Measurements from ENCODE around the gene NOP58.
"Not testable (repeated sequence)": the region's sequence is repeated elsewhere in the genome, so short reads cannot be mapped to it uniquely, and the experiment has no call there.

The NOP58 gene

GRCh38 chr2:202276078-202276720, 10.6 kb downstream of the NOP58 start:
- H3K4me1 ChIP-seq (ENCODE audit: insufficient read depth, low read length); H3K9me3 ChIP-seq (ENCODE audit: insufficient read depth, low read depth, low read length); H3K4me3 ChIP-seq (ENCODE audit: low read length); H3K27ac ChIP-seq (ENCODE audit: low read length); H3K27me3 ChIP-seq (ENCODE audit: insufficient read depth, low read length); H3K9ac ChIP-seq (ENCODE audit: low read depth, low read length): not testable (repeated sequence)
- peaks cover 64% of the 10 kb centered on the region for H3K36me3 ChIP-seq (ENCODE audit: insufficient read depth, low read depth, low read length)

GRCh38 chr2:202278036-202278760, 12.6 kb downstream of the NOP58 start:
- no peaks in the 10 kb centered on the region for H3K9me3 ChIP-seq (ENCODE audit: insufficient read depth, low read depth, low read length)
- no peaks in the 10 kb centered on the region for H3K27me3 ChIP-seq (ENCODE audit: insufficient read depth, low read length)
- H3K27ac ChIP-seq (ENCODE audit: low read length) = no peak overlapping the region
- H3K4me1 ChIP-seq (ENCODE audit: insufficient read depth, low read length) = no peaks in the 10 kb centered on the region
- H3K9ac ChIP-seq (ENCODE audit: low read depth, low read length) = no peak overlapping the region
- no peak overlapping the region for H3K4me3 ChIP-seq (ENCODE audit: low read length)
- peaks cover 84% of the 10 kb centered on the region for H3K36me3 ChIP-seq (ENCODE audit: insufficient read depth, low read depth, low read length)

- Histone ChIP-seq H3K9ac (ENCODE audit: low read depth, low read length) (no peak overlapping the region), H3K27ac (ENCODE audit: low read length) (no peak overlapping the region), H3K36me3 (ENCODE audit: insufficient read depth, low read depth, low read length) (peaks cover 92% of the 10 kb centered on the region)
Measured at GRCh38 chr2:202278944-202279343, 13.4 kb downstream of the NOP58 start.

GRCh38 chr2:202286595-202286994, 21.0 kb downstream of the NOP58 start:
- Histone ChIP-seq H3K36me3 (ENCODE audit: insufficient read depth, low read depth, low read length) (peaks cover 100% of the 10 kb centered on the region), H3K27me3 (ENCODE audit: insufficient read depth, low read length) (no peaks in the 10 kb centered on the region), H3K9me3 (ENCODE audit: insufficient read depth, low read depth, low read length) (no peaks in the 10 kb centered on the region), H3K4me1 (ENCODE audit: insufficient read depth, low read length) (no peaks in the 10 kb centered on the region), H3K27ac (ENCODE audit: low read length) (no peak overlapping the region), H3K4me3 (ENCODE audit: low read length) (no peak overlapping the region), H3K9ac (ENCODE audit: low read depth, low read length) (no peak overlapping the region)

More at GRCh38 chr2:202278944-202279343, 13.4 kb downstream of the NOP58 start:
- Histone ChIP-seq H3K4me1 (ENCODE audit: insufficient read depth, low read length) (no peaks in the 10 kb centered on the region), H3K4me3 (ENCODE audit: low read length) (no peak overlapping the region), H3K27me3 (ENCODE audit: insufficient read depth, low read length) (no peaks in the 10 kb centered on the region), H3K9me3 (ENCODE audit: insufficient read depth, low read depth, low read length) (no peaks in the 10 kb centered on the region)

GRCh38 chr2:202289394-202290204, 24.0 kb downstream of the NOP58 start:
- Histone ChIP-seq H3K9me3 (ENCODE audit: insufficient read depth, low read depth, low read length) (no peaks in the 10 kb centered on the region), H3K4me3 (ENCODE audit: low read length) (no peak overlapping the region), H3K27ac (ENCODE audit: low read length) (no peak overlapping the region), H3K36me3 (ENCODE audit: insufficient read depth, low read depth, low read length) (peaks cover 100% of the 10 kb centered on the region), H3K9ac (ENCODE audit: low read depth, low read length) (no peak overlapping the region), H3K27me3 (ENCODE audit: insufficient read depth, low read length) (no peaks in the 10 kb centered on the region), H3K4me1 (ENCODE audit: insufficient read depth, low read length) (no peaks in the 10 kb centered on the region)

GRCh38 chr2:202290316-202290715, 24.8 kb downstream of the NOP58 start:
- Histone ChIP-seq H3K9ac (ENCODE audit: low read depth, low read length) (no peak overlapping the region), H3K4me3 (ENCODE audit: low read length) (no peak overlapping the region), H3K27me3 (ENCODE audit: insufficient read depth, low read length) (no peaks in the 10 kb centered on the region), H3K36me3 (ENCODE audit: insufficient read depth, low read depth, low read length) (peaks cover 100% of the 10 kb centered on the region), H3K4me1 (ENCODE audit: insufficient read depth, low read length) (no peaks in the 10 kb centered on the region), H3K9me3 (ENCODE audit: insufficient read depth, low read depth, low read length) (no peaks in the 10 kb centered on the region), H3K27ac (ENCODE audit: low read length) (no peak overlapping the region)

GRCh38 chr2:202290970-202291369, 25.4 kb downstream of the NOP58 start:
- Histone ChIP-seq H3K27me3 (ENCODE audit: insufficient read depth, low read length) (no peaks in the 10 kb centered on the region), H3K4me1 (ENCODE audit: insufficient read depth, low read length) (no peaks in the 10 kb centered on the region), H3K9ac (ENCODE audit: low read depth, low read length) (no peak overlapping the region), H3K27ac (ENCODE audit: low read length) (no peak overlapping the region), H3K9me3 (ENCODE audit: insufficient read depth, low read depth, low read length) (no peaks in the 10 kb centered on the region), H3K4me3 (ENCODE audit: low read length) (no peak overlapping the region), H3K36me3 (ENCODE audit: insufficient read depth, low read depth, low read length) (peaks cover 100% of the 10 kb centered on the region)

GRCh38 chr2:202299712-202300111, 34.1 kb downstream of the NOP58 start:
- H3K36me3 ChIP-seq (ENCODE audit: insufficient read depth, low read depth, low read length) = peaks cover 98% of the 10 kb centered on the region
- no peaks in the 10 kb centered on the region for H3K27me3 ChIP-seq (ENCODE audit: insufficient read depth, low read length)

GRCh38 chr2:202306034-202306433, 40.5 kb downstream of the NOP58 start:
- H3K4me3 ChIP-seq (ENCODE audit: low read length) = no peak overlapping the region
- H3K4me1 ChIP-seq (ENCODE audit: insufficient read depth, low read length) = no peaks in the 10 kb centered on the region
- H3K27me3 ChIP-seq (ENCODE audit: insufficient read depth, low read length) = no peaks in the 10 kb centered on the region
- no peaks in the 10 kb centered on the region for H3K9me3 ChIP-seq (ENCODE audit: insufficient read depth, low read depth, low read length)
- H3K9ac ChIP-seq (ENCODE audit: low read depth, low read length) = no peak overlapping the region
- no peak overlapping the region for H3K27ac ChIP-seq (ENCODE audit: low read length)
- H3K36me3 ChIP-seq (ENCODE audit: insufficient read depth, low read depth, low read length) = peaks cover 70% of the 10 kb centered on the region

More at GRCh38 chr2:202299712-202300111, 34.1 kb downstream of the NOP58 start:
- H3K27ac ChIP-seq (ENCODE audit: low read length) = no peak overlapping the region
- H3K4me1 ChIP-seq (ENCODE audit: insufficient read depth, low read length) = no peaks in the 10 kb centered on the region
- H3K9ac ChIP-seq (ENCODE audit: low read depth, low read length) = no peak overlapping the region
- H3K4me3 ChIP-seq (ENCODE audit: low read length) = no peak overlapping the region
- no peaks in the 10 kb centered on the region for H3K9me3 ChIP-seq (ENCODE audit: insufficient read depth, low read depth, low read length)

GRCh38 chr2:202307690-202308089, 42.1 kb downstream of the NOP58 start:
- no peaks in the 10 kb centered on the region for H3K9me3 ChIP-seq (ENCODE audit: insufficient read depth, low read depth, low read length)
- H3K36me3 ChIP-seq (ENCODE audit: insufficient read depth, low read depth, low read length) = peaks cover 54% of the 10 kb centered on the region

GRCh38 chr2:202311823-202312388, 46.3 kb downstream of the NOP58 start:
- Histone ChIP-seq H3K4me1 (ENCODE audit: insufficient read depth, low read length) (no peaks in the 10 kb centered on the region), H3K4me3 (ENCODE audit: low read length) (no peak overlapping the region), H3K27me3 (ENCODE audit: insufficient read depth, low read length) (no peaks in the 10 kb centered on the region), H3K27ac (ENCODE audit: low read length) (no peak overlapping the region), H3K9me3 (ENCODE audit: insufficient read depth, low read depth, low read length) (no peaks in the 10 kb centered on the region), H3K36me3 (ENCODE audit: insufficient read depth, low read depth, low read length) (peaks cover 12% of the 10 kb centered on the region; the same call in 1 of the 2 replicates), H3K9ac (ENCODE audit: low read depth, low read length) (no peak overlapping the region)

More at GRCh38 chr2:202307690-202308089, 42.1 kb downstream of the NOP58 start:
- H3K27ac ChIP-seq (ENCODE audit: low read length) = no peak overlapping the region
- no peak overlapping the region for H3K9ac ChIP-seq (ENCODE audit: low read depth, low read length)
- no peak overlapping the region for H3K4me3 ChIP-seq (ENCODE audit: low read length)
- H3K4me1 ChIP-seq (ENCODE audit: insufficient read depth, low read length) = no peaks in the 10 kb centered on the region
- no peaks in the 10 kb centered on the region for H3K27me3 ChIP-seq (ENCODE audit: insufficient read depth, low read length)
